HFFc6 (cell line): ENCODE data around the gene ANKRA2. TPM values are rescaled to one million over a fixed set of nuclear protein-coding genes. Genes with fewer than 3 reads are reported as not detected.

Experiments
- DNase-seq: peaks from one replicate; pipeline ENCODE4 v3.0.0-alpha.2; 2018
- H3K27ac Mint-ChIP-seq: 2 replicates; pipeline ENCODE4 v1.8.0; 2020; ENCODE audit warnings: mild to moderate bottlenecking, mixed read lengths
- H3K27me3 Mint-ChIP-seq: 2 replicates; pipeline ENCODE4 v1.8.0; 2021; ENCODE audit warnings: mild to moderate bottlenecking, moderate library complexity, mixed read lengths; ENCODE audit not compliant: insufficient read depth
- H3K36me3 Mint-ChIP-seq: 2 replicates; pipeline ENCODE4 v1.8.0; 2021; ENCODE audit warnings: low read depth, mixed read lengths
- H3K4me1 Mint-ChIP-seq: 2 replicates; pipeline ENCODE4 v1.8.0; 2020; ENCODE audit warnings: low read depth, mixed read lengths
- H3K4me3 Mint-ChIP-seq: 2 replicates; pipeline ENCODE4 v1.8.0; 2020; ENCODE audit warnings: mild to moderate bottlenecking, moderate library complexity, mixed read lengths
- H3K9me3 Mint-ChIP-seq: 2 replicates; pipeline ENCODE4 v1.8.0; 2020; ENCODE audit warnings: mild to moderate bottlenecking, mixed read lengths
- CTCF ChIP-seq: fragments of 200-600 bp; sonication (generic); IDR thresholded peaks from 2 replicates; pipeline ENCODE4 v1.5.0; 2021; ENCODE audit warnings: antibody characterized with exemption, mild to moderate bottlenecking
- long read RNA-seq: library from polyadenylated mRNA; unstranded; transcript quantifications from one replicate; pipeline ENCODE4 v2.0.0, GENCODE V29; 2019
- total RNA-seq, 6 experiments: library from RNA; stranded (reverse); fragmentation: NEBNext Ultra II Directional; extraction: Animal tissue kit (Norgen Biotek cat#: 25700); gene quantifications; 2 replicates in 1 of 6; 3 replicates in 5 of 6; pipeline ENCODE4 v1.2.3, GENCODE V29; 2021

Gene ANKRA2
- 10 to 100 TPM; 12.5 to 15.1 (median 13.7) TPM for total RNA-seq
- long read RNA-seq, transcript ANKRA2-201 (9 exons, 2,063 nt) = major isoform, 16 of 21 reads
- long read RNA-seq, partial matches to known transcripts = 1 of 21 reads
- long read RNA-seq, other reads (novel, unspliced or antisense) = 3 of 21 reads

GRCh38 chr5:73565139-73565968 lies at the start of gene ANKRA2, which contains the start of gene UTP15:
Gene ANKRA2, minus strand, starts transcription at chr5:73565639. Its CDS starts 2,758 bp downstream, at chr5:73562881.
Gene UTP15, plus strand, starts transcription at chr5:73565743. Its CDS starts 1,602 bp downstream, at chr5:73567345.
- peaks cover 4% of the 10 kb centered on the region; the same call in 1 of the 2 replicates for H3K27me3 Mint-ChIP-seq

DNA sequence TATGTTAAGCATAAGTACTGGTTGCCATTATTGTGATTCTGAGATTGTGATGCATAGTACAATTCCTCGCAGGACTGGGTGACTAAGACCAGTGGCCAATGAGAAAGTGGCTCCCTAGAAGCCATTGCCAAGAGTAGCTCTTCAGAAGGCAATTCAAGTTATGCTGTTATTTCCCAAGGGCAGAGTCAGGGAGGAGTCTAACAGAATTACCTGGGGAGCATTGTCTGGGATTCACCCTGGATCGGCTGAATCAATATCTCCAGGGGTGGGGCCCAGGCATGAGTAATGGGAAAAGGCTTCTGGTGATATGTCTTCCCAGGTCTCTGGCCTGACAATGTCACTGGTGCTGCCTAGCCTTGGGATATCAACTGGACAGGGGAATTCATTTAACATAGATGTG lies 49.6 kb upstream of the ANKRA2 start:
- no peak overlapping the region for H3K4me3 Mint-ChIP-seq
- no peak overlapping the region for H3K27ac Mint-ChIP-seq
- H3K36me3 Mint-ChIP-seq = no peaks in the 10 kb centered on the region
- H3K4me1 Mint-ChIP-seq = peaks cover 41% of the 10 kb centered on the region
- TF ChIP-seq CTCF = no peak
- DNase-seq = no peak
- H3K27me3 Mint-ChIP-seq = peaks cover 3% of the 10 kb centered on the region; the same call in 1 of the 2 replicates
- H3K9me3 Mint-ChIP-seq = no peaks in the 10 kb centered on the region

More at GRCh38 chr5:73565139-73565968, at the start of gene ANKRA2, which contains the start of gene UTP15:
- no peaks in the 10 kb centered on the region for H3K9me3 Mint-ChIP-seq
- peak; percentile 97 for DNase-seq
- H3K36me3 Mint-ChIP-seq = peaks cover 5% of the 10 kb centered on the region
- TF ChIP-seq CTCF = no peak
- H3K27ac Mint-ChIP-seq = peak within 1 kb of the TSS; percentile 93
- peak within 1 kb of the TSS; percentile 95 for H3K4me3 Mint-ChIP-seq
- peaks cover 30% of the 10 kb centered on the region for H3K4me1 Mint-ChIP-seq

- H3K27me3 Mint-ChIP-seq = peaks cover 3% of the 10 kb centered on the region; the same call in 1 of the 2 replicates
- no peak overlapping the region for H3K27ac Mint-ChIP-seq
- peaks cover 23% of the 10 kb centered on the region for H3K4me1 Mint-ChIP-seq
- no peak for TF ChIP-seq CTCF
- DNase-seq = no peak
- H3K4me3 Mint-ChIP-seq = no peak overlapping the region
- no peaks in the 10 kb centered on the region for H3K36me3 Mint-ChIP-seq
- no peaks in the 10 kb centered on the region for H3K9me3 Mint-ChIP-seq
Observed at GRCh38 chr5:73612799-73613198, 47.4 kb upstream of the ANKRA2 start.

- peaks cover 30% of the 10 kb centered on the region for H3K4me1 Mint-ChIP-seq
- H3K27ac Mint-ChIP-seq = no peak overlapping the region
- H3K27me3 Mint-ChIP-seq = peaks cover 3% of the 10 kb centered on the region; the same call in 1 of the 2 replicates
Observed at GRCh38 chr5:73607228-73607627, 41.8 kb upstream of the ANKRA2 start.

More at GRCh38 chr5:73607228-73607627, 41.8 kb upstream of the ANKRA2 start:
- peaks cover 4% of the 10 kb centered on the region; the same call in 1 of the 2 replicates for H3K9me3 Mint-ChIP-seq
- DNase-seq = no peak
- no peak overlapping the region; the same call in 1 of the 2 replicates for H3K4me3 Mint-ChIP-seq
- no peaks in the 10 kb centered on the region for H3K36me3 Mint-ChIP-seq
- no peak for TF ChIP-seq CTCF
